Measurements from ENCODE around the gene CTTNBP2NL.

The CTTNBP2NL gene

DNA sequence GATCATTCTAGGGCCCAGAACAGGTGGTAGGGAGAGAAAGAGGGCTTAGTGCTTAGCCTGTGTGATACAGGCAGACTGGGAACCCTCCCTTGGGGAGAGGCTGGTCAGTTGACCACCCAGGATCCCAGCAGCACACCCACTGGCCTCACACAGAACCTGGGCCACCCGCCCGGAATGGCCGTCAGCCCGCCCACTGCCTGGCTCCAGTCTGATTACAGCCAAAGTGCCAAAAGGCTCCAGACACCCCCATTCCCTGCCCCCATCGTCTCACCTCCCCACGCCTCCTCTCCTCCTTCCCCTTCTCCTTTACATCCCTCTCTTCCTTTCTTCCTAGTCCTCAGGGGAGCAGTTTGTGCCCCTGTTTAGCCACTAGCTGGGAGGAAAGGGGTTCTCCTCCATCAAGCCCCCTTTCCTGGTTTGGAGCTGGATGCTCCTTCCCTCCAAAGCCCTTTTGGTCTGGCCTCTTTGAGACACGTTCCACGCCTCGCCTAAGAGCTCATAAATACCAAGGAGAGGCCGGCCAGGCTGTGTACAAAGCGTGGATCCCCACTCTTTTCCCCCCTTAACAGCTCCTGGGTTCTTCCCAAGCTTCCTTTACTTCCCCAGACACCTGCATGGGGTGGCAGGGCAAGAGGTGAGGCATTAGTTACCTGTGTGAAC is 108.1 kb downstream of the CTTNBP2NL start:
- Histone ChIP-seq H3K27ac (no peak overlapping the region), H3K4me3 (ENCODE audit: low read depth, low read length) (no peak overlapping the region), H3K36me3 (replicated peaks) (no peaks in the 10 kb centered on the region), H3K27me3 (replicated peaks) (no peaks in the 10 kb centered on the region)
- no peak for DNase-seq
- TF ChIP-seq, protein P1, sequence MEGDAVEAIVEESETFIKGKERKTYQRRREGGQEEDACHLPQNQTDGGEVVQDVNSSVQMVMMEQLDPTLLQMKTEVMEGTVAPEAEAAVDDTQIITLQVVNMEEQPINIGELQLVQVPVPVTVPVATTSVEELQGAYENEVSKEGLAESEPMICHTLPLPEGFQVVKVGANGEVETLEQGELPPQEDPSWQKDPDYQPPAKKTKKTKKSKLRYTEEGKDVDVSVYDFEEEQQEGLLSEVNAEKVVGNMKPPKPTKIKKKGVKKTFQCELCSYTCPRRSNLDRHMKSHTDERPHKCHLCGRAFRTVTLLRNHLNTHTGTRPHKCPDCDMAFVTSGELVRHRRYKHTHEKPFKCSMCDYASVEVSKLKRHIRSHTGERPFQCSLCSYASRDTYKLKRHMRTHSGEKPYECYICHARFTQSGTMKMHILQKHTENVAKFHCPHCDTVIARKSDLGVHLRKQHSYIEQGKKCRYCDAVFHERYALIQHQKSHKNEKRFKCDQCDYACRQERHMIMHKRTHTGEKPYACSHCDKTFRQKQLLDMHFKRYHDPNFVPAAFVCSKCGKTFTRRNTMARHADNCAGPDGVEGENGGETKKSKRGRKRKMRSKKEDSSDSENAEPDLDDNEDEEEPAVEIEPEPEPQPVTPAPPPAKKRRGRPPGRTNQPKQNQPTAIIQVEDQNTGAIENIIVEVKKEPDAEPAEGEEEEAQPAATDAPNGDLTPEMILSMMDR (IDR thresholded peaks at IDR 0.05; ENCODE audit: low read depth, low read length, missing control alignments), result no peak
- in situ Hi-C loops (cut with HindIII; ENCODE audit: low pct_ligation_motif_present, low sequenced_read_pairs), result no loop called here

- no peak for DNase-seq
- in situ Hi-C loops (cut with HindIII; ENCODE audit: low pct_ligation_motif_present, low sequenced_read_pairs), result no loop called here
- no peak overlapping the region for H3K4me3 ChIP-seq (ENCODE audit: low read depth, low read length)
- TF ChIP-seq, protein P1 (IDR thresholded peaks at IDR 0.05; ENCODE audit: low read depth, low read length, missing control alignments), result no peak
- no peaks in the 10 kb centered on the region for H3K36me3 ChIP-seq (replicated peaks)
- no peak overlapping the region for H3K27ac ChIP-seq
- no peaks in the 10 kb centered on the region for H3K27me3 ChIP-seq (replicated peaks)
Measured at GRCh38 chr1:112504661-112505399, 108.8 kb downstream of the CTTNBP2NL start.

- no peaks in the 10 kb centered on the region for H3K27me3 ChIP-seq (replicated peaks)
- TF ChIP-seq, protein P1 (IDR thresholded peaks at IDR 0.05; ENCODE audit: low read depth, low read length, missing control alignments), result no peak
- H3K27ac ChIP-seq, result no peak overlapping the region
- in situ Hi-C loops (cut with HindIII; ENCODE audit: low pct_ligation_motif_present, low sequenced_read_pairs), result no loop called here
- H3K4me3 ChIP-seq (ENCODE audit: low read depth, low read length), result no peak overlapping the region
- no peaks in the 10 kb centered on the region for H3K36me3 ChIP-seq (replicated peaks)
- DNase-seq, result no peak
Measured at GRCh38 chr1:112505400-112505785, 109.4 kb downstream of the CTTNBP2NL start.

DNA sequence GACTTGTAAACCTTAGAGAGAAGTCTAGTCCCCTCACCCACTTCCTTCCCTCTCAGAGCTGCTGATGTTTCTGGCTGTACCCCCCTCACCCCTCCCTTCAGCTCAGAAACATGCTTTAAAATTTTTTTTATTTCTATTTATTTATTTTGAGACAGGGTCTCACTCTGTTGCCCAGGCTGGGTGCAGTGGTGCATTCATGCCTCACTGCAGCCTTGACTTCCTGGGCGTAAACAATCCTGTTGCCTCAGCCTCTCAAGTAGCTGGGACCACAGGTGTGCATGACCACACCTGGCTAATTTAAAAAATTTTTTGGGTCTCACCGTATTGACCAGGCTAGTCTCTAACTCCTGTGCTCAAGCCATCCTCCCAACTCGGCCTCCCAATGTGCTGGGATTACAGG is 109.9 kb downstream of the CTTNBP2NL start:
- no peaks in the 10 kb centered on the region for H3K27me3 ChIP-seq (replicated peaks)
- in situ Hi-C loops (cut with HindIII; ENCODE audit: low pct_ligation_motif_present, low sequenced_read_pairs), result no loop called here
- no peak for DNase-seq
- no peak overlapping the region for H3K4me3 ChIP-seq (ENCODE audit: low read depth, low read length)
- no peaks in the 10 kb centered on the region for H3K36me3 ChIP-seq (replicated peaks)
- TF ChIP-seq, protein P1 (IDR thresholded peaks at IDR 0.05; ENCODE audit: low read depth, low read length, missing control alignments), result no peak
- H3K27ac ChIP-seq, result no peak overlapping the region

- DNase-seq, result no peak
Measured at GRCh38 chr1:112506306-112506705, 110.3 kb downstream of the CTTNBP2NL start.

More at GRCh38 chr1:112506306-112506705, 110.3 kb downstream of the CTTNBP2NL start:
- Histone ChIP-seq H3K36me3 (replicated peaks) (no peaks in the 10 kb centered on the region), H3K27me3 (replicated peaks) (no peaks in the 10 kb centered on the region), H3K4me3 (ENCODE audit: low read depth, low read length) (no peak overlapping the region), H3K27ac (no peak overlapping the region)
- TF ChIP-seq, protein P1 (IDR thresholded peaks at IDR 0.05; ENCODE audit: low read depth, low read length, missing control alignments), result no peak
- in situ Hi-C loops (cut with HindIII; ENCODE audit: low pct_ligation_motif_present, low sequenced_read_pairs), result no loop called here

Measured in brain microvascular endothelial cell (primary cell).